NCI-H2081 (cell line): ENCODE results near the gene GPSM1.

ENCODE experiments used
- DNase-seq, 2 experiments: peaks; one replicate each; lab custom pipeline; 2025; lab: John Stamatoyannopoulos, UW

The GPSM1 gene

DNA sequence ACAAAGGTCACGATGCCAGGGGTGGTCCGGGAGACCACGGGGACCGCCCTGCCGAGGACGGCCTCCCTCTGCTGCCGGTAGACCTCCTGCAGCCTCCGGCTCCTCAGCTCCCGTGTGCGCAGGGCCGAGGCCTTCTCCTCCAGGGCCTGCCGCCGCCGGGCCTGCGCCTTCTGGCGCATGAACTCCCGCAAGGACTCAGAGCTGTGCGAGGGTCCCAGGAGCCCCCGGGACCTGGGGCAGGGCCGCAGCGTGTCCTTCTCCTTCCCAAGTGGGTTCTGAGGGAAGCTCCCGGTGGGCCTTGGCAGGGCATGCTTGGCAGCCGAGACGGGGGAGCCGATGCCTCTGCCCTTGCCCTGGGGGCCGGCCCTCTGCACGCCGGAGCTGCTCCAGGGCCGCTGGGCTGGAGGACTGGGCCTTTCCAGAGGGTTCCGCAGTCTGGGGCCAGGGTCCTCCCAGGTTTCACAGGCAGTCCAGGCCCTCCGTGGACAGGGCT, 36.8 kb upstream of the GPSM1 start:
- no peak for DNase-seq

DNA sequence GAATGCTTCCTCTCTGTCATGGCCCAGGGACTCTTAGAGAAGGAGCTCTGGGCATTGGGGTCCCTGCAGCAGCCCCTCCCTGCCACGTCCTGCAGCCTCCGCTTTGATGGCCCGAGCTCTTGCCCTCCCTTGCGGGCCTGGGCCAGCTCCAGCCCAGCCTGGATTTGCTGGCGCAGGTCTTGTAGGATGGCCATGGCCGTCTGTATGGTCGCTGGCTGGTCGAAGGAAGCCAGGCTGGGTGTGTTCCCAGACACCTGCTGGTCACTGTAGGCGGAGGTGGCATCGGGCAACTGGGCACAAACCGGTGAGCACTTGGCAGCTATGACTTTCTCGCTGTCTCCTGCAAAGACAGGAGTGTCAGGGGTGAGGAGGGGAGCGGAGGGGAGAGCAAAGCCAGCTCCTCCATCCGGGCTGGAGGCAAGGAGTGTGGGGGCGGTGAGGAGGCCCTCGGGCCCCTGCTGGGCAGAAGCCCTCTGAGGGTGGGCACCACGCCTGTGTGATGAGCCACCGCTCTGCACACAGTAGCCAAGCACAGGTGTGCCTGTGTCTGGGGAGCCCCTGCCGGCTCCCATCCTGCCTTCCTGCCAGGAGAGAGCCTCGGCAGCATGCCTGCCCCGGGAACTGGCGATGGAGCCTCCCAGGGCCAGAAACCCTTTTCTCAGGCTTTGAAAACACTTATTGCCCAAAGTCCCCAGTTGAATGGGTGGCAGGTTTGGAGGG, 35.9 kb upstream of the GPSM1 start:
- DNase-seq = no peak

DNA sequence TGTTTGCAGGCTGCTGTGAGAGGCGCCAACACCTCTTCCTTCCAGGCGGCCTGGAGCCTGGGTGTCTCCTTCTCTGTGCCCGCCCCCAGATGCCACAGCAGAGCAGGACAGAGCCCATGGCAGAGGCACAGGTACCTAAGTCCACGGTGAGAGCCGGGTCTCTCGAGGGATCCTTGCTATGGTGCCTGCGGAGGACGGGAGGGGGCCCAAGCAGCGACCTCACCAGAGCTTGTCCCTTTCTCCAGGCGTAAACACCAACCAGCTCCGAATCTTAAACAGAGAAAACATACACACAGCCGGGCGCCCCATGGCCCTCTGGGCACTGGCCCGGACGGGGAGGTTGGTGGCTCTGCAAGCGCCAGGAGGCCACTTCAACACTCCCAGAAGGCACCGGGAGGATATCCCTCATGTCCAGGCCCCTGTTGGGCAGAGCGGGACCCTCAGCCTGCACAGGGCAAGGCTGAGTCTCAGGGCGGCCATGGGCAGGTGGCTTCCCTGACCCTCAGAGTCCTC, 35.3 kb upstream of the GPSM1 start:
- no peak for DNase-seq

DNA sequence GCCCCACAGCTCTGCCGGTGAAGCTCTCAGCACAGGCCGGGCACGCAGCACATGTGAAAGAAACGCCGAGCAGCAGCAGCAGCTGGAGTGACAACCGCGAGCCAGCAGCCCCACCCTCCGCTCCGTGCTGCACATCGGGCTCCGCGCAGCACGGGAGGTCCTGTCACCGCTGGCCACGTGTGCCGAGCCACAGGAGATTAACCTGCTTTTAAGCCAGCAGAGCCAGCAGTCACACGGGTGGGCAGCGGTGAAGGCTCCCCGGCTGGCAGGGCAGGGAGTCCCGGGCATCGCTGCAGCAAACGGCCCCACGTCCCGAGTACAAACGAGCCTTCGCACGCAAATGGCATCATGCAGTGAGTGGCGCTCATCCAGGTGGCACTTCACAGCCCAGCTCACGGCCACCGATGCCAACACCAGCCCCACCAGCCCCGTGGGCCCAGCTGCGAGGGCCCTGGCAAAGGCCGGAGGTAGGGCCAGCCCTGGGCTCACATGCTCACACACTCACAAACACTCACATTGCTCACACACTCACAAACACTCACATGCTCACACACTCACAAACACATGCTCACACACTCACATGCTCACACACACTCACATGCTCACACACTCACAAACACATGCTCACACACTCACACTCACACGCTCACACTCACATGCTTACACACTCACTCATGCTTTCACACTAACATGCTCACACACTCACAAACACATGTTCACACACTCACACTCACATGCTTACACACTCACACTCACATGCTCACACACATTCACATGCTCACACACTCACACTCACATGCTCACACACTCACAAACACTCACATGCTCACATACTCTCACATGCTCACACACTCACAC, 34.5 kb upstream of the GPSM1 start:
- DNase-seq = peak in 1 of 2 experiments; percentile 33

DNA sequence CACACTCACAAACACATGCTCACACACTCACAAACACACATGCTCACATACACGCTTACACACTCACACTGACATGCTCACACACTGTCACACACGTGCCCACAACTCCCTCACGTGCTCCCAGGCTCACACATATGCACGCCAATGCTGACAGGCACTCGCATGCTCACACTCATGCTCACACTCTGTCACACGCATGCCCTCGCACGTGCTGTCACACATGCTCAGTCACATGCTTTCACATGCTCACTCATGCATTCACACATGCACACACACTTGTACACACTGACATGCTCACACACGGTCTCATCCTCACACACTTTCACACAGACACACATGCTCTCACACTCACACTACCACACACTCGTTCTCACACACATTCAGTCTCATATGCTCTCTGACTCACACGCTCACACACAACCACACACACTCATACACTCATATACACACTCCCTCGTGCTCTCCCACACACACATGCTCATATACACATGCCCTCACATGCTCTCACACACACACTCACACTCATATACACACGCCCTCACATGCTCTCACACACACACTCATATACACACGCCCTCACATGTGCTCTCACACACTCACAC, 33.8 kb upstream of the GPSM1 start:
- DNase-seq = no peak

DNA sequence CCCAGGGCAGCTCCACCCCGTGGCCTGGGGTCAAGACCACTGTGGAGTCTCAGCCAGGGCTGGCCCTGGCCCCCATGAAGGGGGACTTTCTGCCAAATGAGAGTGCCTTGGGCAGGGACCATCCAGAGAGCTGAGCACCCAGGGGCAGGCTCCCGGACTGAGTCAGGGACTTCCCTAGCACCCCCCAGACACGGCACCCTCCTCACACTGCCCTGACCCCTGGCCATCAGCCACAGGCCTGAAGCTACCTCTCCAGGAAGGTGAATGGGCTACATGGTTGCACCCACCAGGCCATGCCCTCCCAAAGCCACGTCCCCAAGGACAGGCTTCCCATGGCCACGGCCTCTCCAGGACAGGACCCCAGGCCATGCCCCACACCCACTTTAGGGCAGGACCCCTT, 32.9 kb upstream of the GPSM1 start:
- DNase-seq = no peak

DNA sequence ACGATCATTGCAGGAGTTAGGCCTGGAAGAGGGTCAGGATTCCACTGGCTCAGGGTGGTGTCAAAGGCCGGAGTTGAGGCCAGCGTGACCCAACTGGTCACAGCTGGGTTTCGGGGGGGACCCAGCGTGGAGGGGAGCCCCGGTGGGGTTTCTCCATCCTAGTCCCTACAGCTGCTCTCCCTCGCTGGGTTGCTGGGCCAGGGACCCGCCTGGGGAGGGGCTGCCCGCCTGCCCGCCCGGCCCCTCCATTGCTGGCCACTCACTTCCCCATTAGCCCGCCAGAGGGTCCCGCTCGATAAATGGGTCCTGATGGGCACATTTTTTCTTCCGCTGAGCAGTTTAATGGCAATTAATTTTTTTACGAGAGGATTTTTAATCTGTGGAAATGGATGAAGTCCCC, 32.3 kb upstream of the GPSM1 start:
- DNase-seq = no peak

DNA sequence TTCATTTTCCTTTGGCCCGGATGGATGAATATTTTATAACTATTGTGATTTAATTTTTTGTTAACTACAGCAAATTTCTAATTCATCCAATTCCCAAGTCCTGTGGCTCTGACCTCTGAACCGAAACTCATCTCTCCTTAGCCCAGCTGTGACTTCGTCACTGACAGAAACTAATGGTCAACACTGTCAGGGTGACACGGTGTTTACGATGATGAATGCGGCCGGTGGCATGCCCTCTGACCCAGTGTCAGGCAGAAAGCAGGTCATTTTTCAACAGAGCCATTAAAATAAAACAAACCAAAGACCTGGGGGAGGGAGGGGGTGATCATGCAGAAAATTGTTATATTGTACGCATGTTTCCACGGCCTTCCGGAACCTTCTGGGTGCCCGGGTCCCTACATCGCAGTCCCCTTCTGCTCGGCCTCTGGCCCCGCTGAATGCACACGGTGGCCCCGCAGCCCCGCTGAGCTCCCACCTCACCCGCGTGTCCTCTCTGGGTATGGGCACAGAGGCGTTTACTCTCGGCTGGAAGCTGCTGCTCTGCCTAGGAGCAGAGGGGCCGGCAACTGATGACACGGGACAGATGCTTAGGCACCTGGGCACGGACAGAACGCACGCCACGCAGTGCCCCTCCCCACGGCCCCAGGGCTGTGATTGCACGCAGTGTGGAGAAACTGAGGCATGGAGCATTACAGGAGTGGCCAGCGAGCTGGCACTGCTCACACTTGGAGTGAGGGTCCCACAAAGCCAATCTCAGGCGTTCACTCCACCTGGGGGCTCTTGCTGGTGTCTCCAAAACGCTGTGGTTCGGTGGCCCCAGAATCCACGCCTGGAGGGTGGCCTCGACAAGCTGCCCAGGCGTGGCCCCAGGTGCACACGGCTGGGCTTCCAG, 31.6 kb upstream of the GPSM1 start:
- DNase-seq = no peak

DNA sequence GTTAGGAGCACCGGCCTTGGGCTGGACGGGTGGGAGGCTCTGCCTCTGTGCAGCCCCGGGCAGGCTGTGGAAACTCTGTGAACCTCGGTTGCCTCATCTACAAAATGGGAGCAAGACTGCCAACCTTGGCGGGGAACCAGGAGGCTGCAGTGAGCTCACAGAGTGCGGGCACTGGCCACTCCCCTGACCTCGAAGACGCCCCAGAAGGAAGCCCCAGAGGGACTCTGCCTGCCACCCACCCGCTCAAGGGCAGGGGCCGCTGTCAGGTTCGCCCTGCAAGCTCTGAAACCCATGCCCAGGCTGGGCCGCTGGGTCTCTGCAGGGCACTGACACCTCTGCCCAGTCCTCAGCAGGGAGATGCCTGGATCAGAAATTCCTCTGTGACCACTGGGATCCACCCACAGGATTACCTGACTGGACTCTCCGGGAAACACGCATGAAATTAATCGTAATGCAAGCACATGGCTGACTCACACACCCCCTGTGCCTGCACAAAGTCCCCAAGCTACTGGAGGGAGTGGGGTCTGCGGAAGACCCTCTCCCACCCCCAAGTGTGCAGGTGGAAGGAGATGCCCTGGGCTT, 30.8 kb upstream of the GPSM1 start:
- no peak for DNase-seq

DNA sequence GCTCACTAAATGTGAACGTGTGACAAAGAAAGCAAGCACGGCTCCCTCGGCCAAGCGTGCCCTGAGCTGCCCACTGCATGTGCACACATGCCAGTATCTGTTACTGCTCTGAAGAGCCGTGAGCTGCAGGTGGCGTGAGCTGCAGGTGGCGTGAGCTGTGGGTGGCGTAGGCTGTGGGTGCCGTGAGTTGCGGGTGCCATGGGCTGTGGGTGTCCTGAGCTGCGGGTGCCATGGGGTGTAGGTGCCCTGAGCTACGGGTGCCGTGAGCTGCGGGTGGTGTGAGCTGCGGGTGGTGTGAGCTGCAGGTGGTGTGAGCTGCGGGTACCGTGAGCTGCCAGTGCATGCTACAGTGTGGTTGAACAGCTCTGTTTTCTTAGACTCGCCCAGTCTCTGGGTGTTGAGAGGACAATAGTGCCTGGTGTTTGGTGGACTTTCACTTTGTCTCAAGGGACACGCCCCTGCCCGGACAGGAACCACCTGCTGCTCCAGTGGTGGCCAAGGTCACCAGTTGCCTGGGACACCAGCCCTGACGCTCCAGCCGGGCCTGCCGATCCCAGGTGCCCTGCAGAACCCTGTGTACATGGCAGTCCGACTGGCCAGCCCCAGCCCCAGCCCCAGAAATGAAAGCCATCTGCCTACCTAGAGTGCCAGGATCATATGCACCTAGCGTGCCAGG, 30.2 kb upstream of the GPSM1 start:
- DNase-seq = no peak

DNA sequence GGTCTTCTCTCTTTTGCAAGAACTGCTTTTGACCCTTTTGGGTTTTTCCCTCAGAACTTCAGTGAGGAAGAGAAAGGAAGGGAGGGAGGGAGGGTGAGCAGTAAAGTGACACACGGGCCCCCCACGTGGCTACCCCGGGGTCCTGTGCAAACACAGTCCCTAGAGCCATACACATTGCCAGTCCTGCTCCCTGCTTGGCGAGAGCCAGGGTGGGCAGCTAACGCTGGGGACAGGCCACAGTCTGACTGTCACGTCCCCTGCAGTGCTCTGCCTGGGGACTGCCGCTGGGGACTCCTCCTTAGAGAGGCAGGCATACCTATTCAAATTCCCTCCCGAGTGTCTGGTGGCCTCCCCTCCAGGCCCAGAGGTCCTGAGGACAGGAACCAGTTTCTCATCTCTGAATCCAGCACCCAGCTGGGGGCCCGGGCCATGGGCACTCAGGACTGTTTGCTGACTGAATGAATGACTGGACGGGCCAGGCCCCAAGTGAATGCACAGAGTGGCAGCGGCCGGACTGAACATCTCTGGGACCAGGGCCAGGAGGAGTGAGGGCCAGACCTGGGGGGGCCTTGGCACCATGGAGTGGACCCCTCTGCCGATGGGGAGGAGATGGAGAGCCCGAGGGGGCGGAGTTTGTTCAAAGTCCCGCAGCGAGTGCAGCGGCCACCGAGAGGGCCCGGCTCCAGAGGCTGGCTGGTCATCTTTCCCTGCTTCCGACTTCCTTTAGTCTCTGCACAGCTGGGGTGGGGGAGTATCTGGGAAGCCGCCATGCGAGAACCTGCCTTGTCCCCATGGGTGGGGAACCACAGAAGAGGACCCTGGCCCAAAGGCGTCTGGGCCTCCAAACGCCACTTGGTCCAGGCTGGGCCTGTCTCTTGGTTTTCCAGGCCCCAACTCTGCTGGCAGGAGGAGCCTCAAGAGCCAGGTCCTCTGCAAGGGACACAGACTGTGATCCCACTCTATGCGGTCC, 29.3 kb upstream of the GPSM1 start:
- DNase-seq = no peak

DNA sequence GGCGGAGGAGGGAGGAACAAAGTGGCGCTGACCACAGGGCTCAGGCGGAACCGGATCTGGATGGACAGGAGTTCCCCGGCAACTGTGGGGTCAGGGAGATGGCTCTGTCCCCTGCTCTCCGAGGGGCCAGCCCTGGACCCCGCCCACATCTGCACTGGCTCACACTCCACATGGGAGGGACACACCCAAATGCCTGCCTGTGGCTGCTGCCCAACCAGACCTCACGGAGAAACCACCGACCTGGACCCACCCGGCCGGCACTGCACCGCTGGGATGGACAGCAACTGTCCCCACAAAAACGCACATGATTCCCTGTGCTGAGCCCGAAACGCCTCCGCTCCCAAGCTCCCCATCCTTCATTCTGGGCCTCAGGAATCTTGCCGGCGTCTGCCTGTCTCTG, 28.2 kb upstream of the GPSM1 start:
- no peak for DNase-seq

DNA sequence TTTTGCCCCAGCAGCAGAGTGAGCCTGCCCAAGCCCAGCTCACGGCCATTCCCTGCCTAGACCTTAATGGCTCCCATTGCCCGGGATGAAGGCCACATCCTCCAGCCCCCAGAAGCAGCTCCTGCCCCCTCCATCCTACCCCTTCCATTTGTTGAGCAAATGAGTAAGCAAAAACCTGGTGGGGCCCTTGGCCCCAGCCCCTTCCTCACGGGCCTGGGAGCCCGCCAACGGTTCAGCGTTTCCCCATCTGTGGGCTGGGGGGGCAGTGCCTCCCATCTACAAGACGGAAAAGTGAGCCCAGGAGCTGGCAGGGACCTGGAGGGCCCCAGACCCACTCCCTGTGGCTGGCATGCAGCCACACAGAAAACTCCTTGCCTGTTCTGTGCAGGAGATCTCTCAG, 27.8 kb upstream of the GPSM1 start:
- no peak for DNase-seq

DNA sequence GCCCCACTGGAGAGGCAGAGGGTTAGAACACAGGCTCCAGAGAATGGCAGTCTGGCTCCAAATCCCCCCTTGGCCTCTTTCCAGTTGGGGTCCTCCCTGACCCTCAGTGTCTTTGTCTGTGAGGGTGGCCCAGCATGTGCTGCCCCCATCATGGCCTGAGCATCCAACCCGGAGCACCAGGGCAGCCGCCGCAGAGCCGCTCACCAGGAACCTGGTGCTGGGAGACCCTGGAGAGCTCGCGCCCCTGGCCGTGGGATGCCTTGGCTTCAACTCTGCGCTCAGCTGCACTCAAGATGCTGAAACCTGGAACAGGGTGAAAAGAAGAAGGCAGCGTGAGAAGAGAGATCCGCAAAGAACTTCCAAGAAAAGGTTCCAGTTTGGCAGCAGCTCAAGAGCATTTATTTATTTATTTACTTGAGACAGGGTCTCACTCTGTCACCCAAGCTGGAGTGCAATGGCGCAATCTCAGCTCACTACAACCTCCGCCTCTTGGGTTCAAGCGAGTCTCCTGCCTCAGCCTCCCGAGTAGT, 27.3 kb upstream of the GPSM1 start:
- no peak for DNase-seq

DNA sequence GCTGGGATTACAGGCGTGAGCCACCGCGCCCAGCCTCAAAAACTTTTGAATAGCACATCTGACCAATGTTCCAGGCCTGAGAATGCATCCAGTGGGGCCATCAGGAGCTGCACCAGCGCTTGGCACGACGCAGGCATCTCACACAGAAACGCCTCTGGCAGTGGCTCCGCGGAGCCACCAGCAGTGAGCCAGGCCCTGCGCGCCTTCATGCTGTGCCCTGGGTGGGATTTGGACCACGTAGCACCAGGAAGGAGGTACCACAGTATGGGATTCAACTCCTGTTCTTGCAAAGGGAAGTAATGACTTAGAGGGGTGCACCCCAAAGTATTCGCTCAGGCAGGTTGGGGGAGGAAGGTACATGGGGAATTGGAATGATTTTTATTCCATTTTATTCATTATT, 26.5 kb upstream of the GPSM1 start:
- DNase-seq = no peak

DNA sequence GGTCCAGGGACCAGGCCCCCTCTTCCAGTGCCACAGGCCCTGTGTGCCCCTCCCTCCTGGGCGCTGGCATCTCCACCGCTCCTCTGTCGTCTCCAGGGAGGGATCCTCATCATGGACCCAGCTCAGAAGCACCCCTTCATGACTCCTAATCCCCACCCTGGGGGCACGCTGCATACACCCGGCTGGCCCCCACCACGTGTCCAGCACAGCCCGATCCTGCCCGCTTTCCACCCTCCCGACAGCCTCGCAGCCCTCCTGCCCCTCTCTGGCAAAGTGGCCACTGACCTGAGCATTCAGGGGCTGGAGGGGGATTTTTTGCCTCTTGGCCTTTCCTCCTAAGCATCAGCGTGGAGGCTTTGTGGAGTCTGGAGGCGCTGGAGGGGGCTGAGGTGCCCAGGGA, 24.8 kb upstream of the GPSM1 start:
- DNase-seq = no peak

DNA sequence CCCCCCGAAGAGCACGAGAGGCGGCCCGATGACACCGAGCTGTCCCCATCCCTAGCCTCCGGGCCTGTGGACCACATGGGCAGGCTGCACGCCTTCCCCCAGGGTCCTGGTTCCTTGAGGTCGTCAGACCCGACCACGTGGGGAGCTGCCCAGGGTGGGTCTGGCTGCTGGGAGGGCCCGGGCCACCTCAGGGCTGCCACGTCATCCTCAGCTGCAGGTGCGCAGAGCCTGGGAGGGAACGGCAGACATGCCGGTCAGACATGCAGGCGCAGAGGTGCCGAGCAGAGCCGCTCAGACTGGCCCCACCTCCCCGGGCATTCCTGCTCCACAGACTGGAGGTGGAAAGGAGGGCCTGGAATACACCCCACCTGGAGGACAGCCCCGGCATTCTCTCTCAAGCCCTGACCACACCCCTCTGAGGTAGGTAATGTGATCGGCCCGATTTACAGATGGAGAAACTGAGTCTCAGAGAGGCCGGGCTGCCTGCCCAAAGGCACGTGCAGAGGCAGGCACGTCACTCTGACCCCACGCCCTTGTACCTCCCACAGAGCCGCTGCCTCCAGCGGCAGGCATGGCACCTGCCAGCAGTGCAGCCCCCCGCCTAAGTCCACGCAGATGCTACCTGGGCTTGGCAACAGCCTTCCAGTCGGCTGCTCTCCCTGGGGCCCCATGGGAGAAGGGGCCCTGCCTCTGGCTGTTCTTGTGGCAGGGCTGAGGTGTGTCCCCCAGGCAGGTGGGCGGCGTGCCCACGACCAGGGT, 24.1 kb upstream of the GPSM1 start:
- no peak for DNase-seq

DNA sequence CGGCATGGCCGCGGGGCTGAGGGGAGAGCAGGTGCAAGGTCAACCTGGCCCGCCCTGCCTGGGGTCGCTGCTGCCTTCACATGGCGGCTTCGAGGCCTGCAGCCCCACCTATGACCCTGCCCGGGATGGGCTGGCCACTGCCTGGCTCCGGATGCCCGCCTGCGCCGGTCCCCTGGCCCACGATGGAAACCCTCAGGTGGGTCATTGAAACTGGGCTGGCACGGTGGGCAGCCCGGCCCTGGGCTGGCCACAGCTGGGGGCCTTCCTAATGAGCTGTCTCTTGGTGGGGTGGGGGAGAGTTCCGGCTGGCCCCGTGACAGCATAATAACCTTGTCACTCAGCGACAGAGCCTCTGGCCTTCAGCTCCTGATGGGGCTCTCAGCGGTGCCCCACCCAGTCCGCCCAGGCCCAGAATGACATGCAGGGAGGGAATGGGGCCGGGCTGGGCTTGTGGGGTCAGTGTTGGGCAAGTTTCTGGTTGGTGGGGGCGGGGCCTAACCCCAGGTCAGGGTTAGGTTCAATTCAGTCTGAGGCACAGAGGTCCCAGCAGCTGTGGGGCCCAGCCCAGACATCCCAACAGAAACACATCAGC, 23.4 kb upstream of the GPSM1 start, which contains the start of gene CCDC187:
Gene CCDC187, minus strand, starts transcription at position 270 of the 592 bp plus-strand sequence. Its CDS starts 264 bp downstream, at position 6.
- DNase-seq = no peak
